Naive B cell (primary cell): ENCODE results near the gene MAP3K2. TPM values are rescaled to one million over a fixed set of nuclear protein-coding genes. Genes with fewer than 3 reads are reported as not detected.
A peak's percentile ranks its signal among the peaks of the same experiment; 100 is the strongest.

Experiments
- ATAC-seq, 2 donors: fragments of 150-1000 bp; cut with Tn5 transposase; 2 replicates each; pipeline ENCODE4 v1.10.0; 2021; ENCODE audit warnings: low read depth in 2 of 2, mild to moderate bottlenecking in 2 of 2, moderate library complexity in 2 of 2
- DNase-seq: peaks from one replicate; pipeline ENCODE4 v3.0.0; 2022
- H3K27ac Mint-ChIP-seq, 6 donors: one replicate each; pipeline ENCODE4 v1.8.0; 2020 to 2022; ENCODE audit warnings: mild to moderate bottlenecking in 6 of 6, mixed read lengths in 6 of 6, moderate library complexity in 5 of 6, inconsistent platforms in 2 of 6
- H3K27me3 Mint-ChIP-seq, 3 donors: one replicate each; pipeline ENCODE4 v1.8.0; 2021 to 2022; ENCODE audit warnings: mixed read lengths in 3 of 3, mild to moderate bottlenecking in 1 of 3
- H3K36me3 Mint-ChIP-seq, 2 donors: one replicate each; pipeline ENCODE4 v1.8.0; 2020 to 2022; ENCODE audit warnings: mixed read lengths in 2 of 2, inconsistent platforms in 1 of 2, mild to moderate bottlenecking in 1 of 2
- H3K4me1 Mint-ChIP-seq, 3 donors: one replicate each; pipeline ENCODE4 v1.8.0; 2020 to 2022; ENCODE audit warnings: mixed read lengths in 3 of 3, inconsistent platforms in 1 of 3, mild to moderate bottlenecking in 1 of 3, moderate library complexity in 1 of 3
- H3K4me3 Mint-ChIP-seq, 8 donors: one replicate each; pipeline ENCODE4 v1.8.0; 2020 to 2022; ENCODE audit warnings: mild to moderate bottlenecking in 8 of 8, mixed read lengths in 8 of 8, moderate library complexity in 8 of 8, inconsistent platforms in 2 of 8
- H3K9me3 Mint-ChIP-seq, 7 donors: one replicate each; pipeline ENCODE4 v1.8.0; 2020 to 2022; ENCODE audit warnings: mixed read lengths in 7 of 7, mild to moderate bottlenecking in 5 of 7, inconsistent platforms in 2 of 7, moderate library complexity in 1 of 7
- polyA plus RNA-seq, 6 donors: library from polyadenylated mRNA; unstranded; fragments of 300-500 nt; fragmentation: Illumina TruSeq; gene quantifications; one replicate each; pipeline ENCODE4 v1.2.3, GENCODE V29; 2021; ENCODE audit warnings: low read depth in 6 of 6

MAP3K2 gene
- polyA plus RNA-seq, 6 donors from 2014 or later: 67.2 to 101 (median 73.2) TPM

DNA sequence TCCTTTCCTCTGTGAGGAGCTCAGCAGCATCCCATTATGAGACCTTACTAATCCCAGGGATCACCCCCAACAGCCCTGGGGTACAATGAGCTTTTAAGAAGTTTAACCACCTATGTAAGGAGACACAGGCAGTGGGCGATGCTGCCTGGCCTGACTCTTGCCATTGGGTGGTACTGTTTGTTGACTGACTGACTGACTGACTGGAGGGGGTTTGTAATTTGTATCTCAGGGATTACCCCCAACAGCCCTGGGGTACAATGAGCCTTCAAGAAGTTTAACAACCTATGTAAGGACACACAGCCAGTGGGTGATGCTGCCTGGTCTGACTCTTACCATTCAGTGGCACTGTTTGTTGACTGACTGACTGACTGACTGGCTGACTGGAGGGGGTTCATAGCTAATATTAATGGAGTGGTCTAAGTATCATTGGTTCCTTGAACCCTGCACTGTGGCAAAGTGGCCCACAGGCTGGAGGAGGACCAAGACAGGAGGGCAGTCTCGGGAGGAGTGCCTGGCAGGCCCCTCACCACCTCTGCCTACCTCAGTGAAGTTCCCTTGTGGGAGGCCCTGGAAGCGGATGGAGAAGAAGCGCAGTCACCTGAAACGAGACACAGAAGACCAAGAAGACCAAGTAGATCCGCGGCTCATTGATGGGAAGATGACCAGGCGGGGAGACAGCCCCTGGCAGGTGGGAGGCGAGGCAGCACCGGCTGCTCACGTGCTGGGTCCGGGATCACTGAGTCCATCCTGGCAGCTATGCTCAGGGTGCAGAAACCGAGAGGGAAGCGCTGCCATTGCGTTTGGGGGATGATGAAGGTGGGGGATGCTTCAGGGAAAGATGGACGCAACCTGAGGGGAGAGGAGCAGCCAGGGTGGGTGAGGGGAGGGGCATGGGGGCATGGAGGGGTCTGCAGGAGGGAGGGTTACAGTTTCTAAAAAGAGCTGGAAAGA is 38.0 kb upstream of the MAP3K2 start:
- Mint-ChIP-seq H3K36me3 (no peaks in the 10 kb centered on the region), H3K4me3 (peak overlapping the region in 3 of 8 donors; percentile 9 to 32 (median 16)), H3K27me3 (peaks cover 0 to 17% (median 5%) of the 10 kb centered on the region in 3 donors), H3K27ac (peak overlapping the region in 2 of 6 donors; percentile 57 to 60), H3K4me1 (peaks cover 8 to 22% (median 19%) of the 10 kb centered on the region in 3 donors), H3K9me3 (no peaks in the 10 kb centered on the region)
- no peak for ATAC-seq
- DNase-seq: no peak

DNA sequence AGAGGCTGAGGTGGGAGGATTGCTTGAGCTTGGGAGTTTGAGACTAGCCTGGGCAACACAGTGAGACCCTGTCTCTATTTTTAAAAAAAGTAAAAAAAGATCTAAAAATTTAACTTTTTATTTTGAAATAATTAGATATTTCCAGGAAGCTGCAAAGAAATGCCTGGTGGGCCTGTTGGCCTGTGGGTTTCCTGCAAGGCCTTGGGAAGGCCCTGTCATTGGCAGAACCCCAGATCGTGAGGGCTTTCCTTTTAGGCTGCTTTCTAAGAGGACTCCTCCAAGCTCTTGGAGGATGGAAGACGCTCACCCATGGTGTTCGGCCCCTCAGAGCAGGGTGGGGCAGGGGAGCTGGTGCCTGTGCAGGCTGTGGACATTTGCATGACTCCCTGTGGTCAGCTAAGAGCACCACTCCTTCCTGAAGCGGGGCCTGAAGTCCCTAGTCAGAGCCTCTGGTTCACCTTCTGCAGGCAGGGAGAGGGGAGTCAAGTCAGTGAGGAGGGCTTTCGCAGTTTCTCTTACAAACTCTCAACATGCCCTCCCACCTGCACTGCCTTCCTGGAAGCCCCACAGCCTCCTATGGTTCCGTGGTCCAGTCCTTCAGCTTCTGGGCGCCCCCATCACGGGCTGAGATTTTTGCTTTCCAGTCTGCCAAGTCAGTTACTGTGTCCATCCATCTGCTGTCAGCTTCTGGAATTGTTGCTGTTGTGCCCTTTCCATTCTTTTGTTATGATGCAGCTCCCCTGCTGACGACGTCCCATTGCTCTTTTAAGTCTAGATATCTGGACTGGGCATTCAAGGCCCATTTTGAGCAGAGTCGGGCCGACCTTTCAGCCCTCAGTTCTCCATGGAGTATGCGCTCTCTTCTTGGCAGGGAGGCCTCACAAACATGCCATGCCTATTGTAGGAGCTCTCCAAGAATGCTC is 37.1 kb upstream of the MAP3K2 start:
- peak overlapping the region in 1 of 6 donors; percentile 70 for H3K27ac Mint-ChIP-seq
- H3K36me3 Mint-ChIP-seq: no peaks in the 10 kb centered on the region
- H3K27me3 Mint-ChIP-seq: peaks cover 0 to 17% (median 5%) of the 10 kb centered on the region in 3 donors
- H3K4me3 Mint-ChIP-seq: peak overlapping the region in 3 of 8 donors; percentile 9 to 71 (median 32)
- DNase-seq: no peak
- ATAC-seq: no peak
- H3K9me3 Mint-ChIP-seq: no peaks in the 10 kb centered on the region
- H3K4me1 Mint-ChIP-seq: peaks cover 8 to 22% (median 19%) of the 10 kb centered on the region in 3 donors

GRCh38 chr2:127423880-127424279 is 36.1 kb upstream of the MAP3K2 start:
- Mint-ChIP-seq H3K36me3 (no peaks in the 10 kb centered on the region), H3K9me3 (no peaks in the 10 kb centered on the region), H3K4me3 (peak overlapping the region; percentile 55 to 91 (median 80)), H3K27me3 (peaks cover 0 to 17% (median 5%) of the 10 kb centered on the region in 3 donors), H3K4me1 (peaks cover 8 to 22% (median 19%) of the 10 kb centered on the region in 3 donors), H3K27ac (peak overlapping the region in 2 of 6 donors; percentile 7 to 95)
- ATAC-seq (peak in 1 of 2 donors; percentile 26), DNase-seq (no peak)

GRCh38 chr2:127423478-127423843 is 35.7 kb upstream of the MAP3K2 start:
- peak overlapping the region in 2 of 6 donors; percentile 7 to 95 for H3K27ac Mint-ChIP-seq
- ATAC-seq (peak; percentile 40 to 45), DNase-seq (no peak)
- no peaks in the 10 kb centered on the region for H3K36me3 Mint-ChIP-seq
- peaks cover 0 to 17% (median 5%) of the 10 kb centered on the region in 3 donors for H3K27me3 Mint-ChIP-seq
- H3K4me3 Mint-ChIP-seq: peak overlapping the region; percentile 55 to 91 (median 80)
- H3K4me1 Mint-ChIP-seq: peaks cover 8 to 22% (median 19%) of the 10 kb centered on the region in 3 donors
- no peaks in the 10 kb centered on the region for H3K9me3 Mint-ChIP-seq

GRCh38 chr2:127422559-127423477 is 35.0 kb upstream of the MAP3K2 start:
- peak overlapping the region in 2 of 6 donors; percentile 80 to 86 for H3K27ac Mint-ChIP-seq
- peak overlapping the region; percentile 57 to 90 (median 82) for H3K4me3 Mint-ChIP-seq

GRCh38 chr2:127421871-127422558 is 34.2 kb upstream of the MAP3K2 start:
- H3K4me3 Mint-ChIP-seq: peak overlapping the region in 7 of 8 donors; percentile 57 to 90 (median 67)
- ATAC-seq (no peak), DNase-seq (no peak)
- no peaks in the 10 kb centered on the region for H3K9me3 Mint-ChIP-seq
- peaks cover 12 to 27% (median 23%) of the 10 kb centered on the region in 3 donors for H3K4me1 Mint-ChIP-seq
- H3K27me3 Mint-ChIP-seq: peaks cover 0 to 17% (median 5%) of the 10 kb centered on the region in 3 donors
- no peaks in the 10 kb centered on the region for H3K36me3 Mint-ChIP-seq
- peak overlapping the region in 1 of 6 donors; percentile 57 for H3K27ac Mint-ChIP-seq

More at GRCh38 chr2:127422559-127423477, 35.0 kb upstream of the MAP3K2 start:
- peaks cover 8 to 22% (median 19%) of the 10 kb centered on the region in 3 donors for H3K4me1 Mint-ChIP-seq
- no peaks in the 10 kb centered on the region for H3K36me3 Mint-ChIP-seq
- H3K9me3 Mint-ChIP-seq: no peaks in the 10 kb centered on the region
- H3K27me3 Mint-ChIP-seq: peaks cover 0 to 17% (median 5%) of the 10 kb centered on the region in 3 donors
- ATAC-seq (peak; percentile 83 to 92), DNase-seq (peak; percentile 67)

GRCh38 chr2:127421116-127421800 is 33.5 kb upstream of the MAP3K2 start:
- Mint-ChIP-seq H3K4me3 (peak overlapping the region; percentile 29 to 86 (median 57)), H3K36me3 (no peaks in the 10 kb centered on the region), H3K9me3 (no peaks in the 10 kb centered on the region), H3K27me3 (peaks cover 0 to 17% (median 5%) of the 10 kb centered on the region in 3 donors), H3K4me1 (peaks cover 18 to 35% (median 30%) of the 10 kb centered on the region in 3 donors), H3K27ac (peak overlapping the region in 2 of 6 donors; percentile 69 to 74)
- no peak for DNase-seq
- no peak for ATAC-seq

DNA sequence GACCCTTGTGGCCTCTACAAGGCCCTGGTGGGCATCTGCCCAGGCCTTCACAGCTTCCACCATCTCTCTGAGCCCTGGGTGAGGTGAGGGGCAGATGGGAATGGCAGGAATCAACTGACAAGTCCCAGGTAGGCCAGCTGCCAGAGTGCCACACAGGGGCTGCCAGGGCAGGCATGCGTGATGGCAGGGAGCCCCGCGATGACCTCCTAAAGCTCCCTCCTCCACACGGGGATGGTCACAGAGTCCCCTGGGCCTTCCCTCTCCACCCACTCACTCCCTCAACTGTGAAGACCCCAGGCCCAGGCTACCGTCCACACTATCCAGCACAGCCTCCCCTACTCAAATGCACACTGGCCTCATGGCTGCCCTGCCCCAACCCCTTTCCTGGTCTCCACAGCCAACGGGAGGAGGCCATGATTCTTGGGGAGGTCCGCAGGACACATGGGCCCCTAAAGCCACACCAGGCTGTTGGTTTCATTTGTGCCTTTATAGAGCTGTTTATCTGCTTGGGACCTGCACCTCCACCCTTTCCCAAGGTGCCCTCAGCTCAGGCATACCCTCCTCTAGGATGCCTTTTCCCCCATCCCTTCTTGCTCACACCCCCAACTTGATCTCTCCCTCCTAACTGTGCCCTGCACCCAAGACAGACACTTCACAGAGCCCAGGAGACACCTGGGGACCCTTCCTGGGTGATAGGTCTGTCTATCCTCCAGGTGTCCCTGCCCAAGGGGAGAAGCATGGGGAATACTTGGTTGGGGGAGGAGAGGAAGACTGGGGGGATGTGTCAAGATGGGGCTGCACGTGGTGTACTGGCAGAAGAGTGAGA is 32.5 kb upstream of the MAP3K2 start:
- Mint-ChIP-seq H3K36me3 (no peaks in the 10 kb centered on the region), H3K27me3 (peaks cover 0 to 17% (median 5%) of the 10 kb centered on the region in 3 donors), H3K4me3 (peak overlapping the region in 5 of 8 donors; percentile 9 to 77 (median 25)), H3K27ac (peak overlapping the region in 3 of 6 donors; percentile 10 to 88 (median 75)), H3K9me3 (no peaks in the 10 kb centered on the region), H3K4me1 (peaks cover 23 to 42% (median 34%) of the 10 kb centered on the region in 3 donors)
- no peak for ATAC-seq
- DNase-seq: no peak

DNA sequence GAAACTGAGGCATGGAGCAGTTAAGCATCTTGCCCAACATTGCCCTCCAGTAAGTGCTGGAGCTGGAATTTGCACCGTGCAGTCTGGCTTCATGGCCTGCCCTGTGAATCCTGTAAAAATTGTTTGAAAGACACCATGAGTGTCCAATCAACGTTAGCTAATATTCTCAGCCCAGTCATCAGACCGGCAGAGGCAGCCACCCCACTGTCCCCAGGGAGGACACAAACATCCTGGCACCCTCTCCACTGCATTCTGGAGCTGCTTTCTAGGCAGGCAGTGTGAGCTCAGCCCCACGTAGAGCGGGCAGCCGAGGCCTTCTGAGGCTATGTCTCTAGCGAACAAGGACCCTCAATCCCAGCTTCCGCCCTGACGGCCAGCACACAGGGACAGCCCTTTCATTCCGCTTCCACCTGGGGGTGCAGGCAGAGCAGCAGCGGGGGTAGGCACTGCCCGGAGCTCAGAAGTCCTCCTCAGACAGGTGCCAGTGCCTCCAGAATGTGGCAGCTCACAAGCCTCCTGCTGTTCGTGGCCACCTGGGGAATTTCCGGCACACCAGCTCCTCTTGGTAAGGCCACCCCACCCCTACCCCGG is 31.8 kb upstream of the MAP3K2 start:
- DNase-seq: no peak
- Mint-ChIP-seq H3K4me3 (peak overlapping the region in 1 of 8 donors; percentile 43), H3K36me3 (no peaks in the 10 kb centered on the region), H3K27ac (no peak overlapping the region), H3K9me3 (no peaks in the 10 kb centered on the region), H3K27me3 (peaks cover 0 to 17% (median 5%) of the 10 kb centered on the region in 3 donors), H3K4me1 (peaks cover 26 to 42% (median 33%) of the 10 kb centered on the region in 3 donors)
- no peak for ATAC-seq

- peaks cover 0 to 17% (median 5%) of the 10 kb centered on the region in 3 donors for H3K27me3 Mint-ChIP-seq
- H3K27ac Mint-ChIP-seq: peak overlapping the region in 1 of 6 donors; percentile 41
- peak overlapping the region in 1 of 8 donors; percentile 43 for H3K4me3 Mint-ChIP-seq
- H3K4me1 Mint-ChIP-seq: peaks cover 30 to 42% (median 32%) of the 10 kb centered on the region in 3 donors
- no peaks in the 10 kb centered on the region for H3K9me3 Mint-ChIP-seq
- H3K36me3 Mint-ChIP-seq: no peaks in the 10 kb centered on the region
- ATAC-seq: no peak
- no peak for DNase-seq
These were observed 31.3 kb upstream of the MAP3K2 start for GRCh38 chr2:127419112-127419430.
